OCI-LY3 (cell line): ENCODE data around the gene DKK3.

Source experiments
- H2AFZ ChIP-seq: fragments of 200-600, 300-600 bp; shearing (Covaris generic); 2 replicates; pipeline ENCODE4 v1.6.0; 2014; ENCODE audit warnings: antibody characterized with exemption, low read depth, low read length
- H3K27ac ChIP-seq: fragments of 200-600, 300-600 bp; sonication (generic); 2 replicates; pipeline ENCODE4 v1.5.1; 2014; ENCODE audit warnings: mild to moderate bottlenecking, low read length, moderate library complexity, mixed read lengths
- H3K27me3 ChIP-seq: fragments of 200-600, 300-600 bp; sonication (generic); 2 replicates; pipeline ENCODE4 v1.6.1; 2014; ENCODE audit warnings: low read depth, low read length, mixed read lengths
- H3K36me3 ChIP-seq: fragments of 200-600, 300-600 bp; sonication (generic); replicated peaks from 2 replicates; pipeline ENCODE3; 2014; ENCODE audit warnings: low read depth, low read length, mixed read lengths
- H3K4me1 ChIP-seq: fragments of 300-600, 200-600 bp; sonication (generic); 2 replicates; pipeline ENCODE4 v1.6.1; 2014; ENCODE audit warnings: low read length, mixed read lengths
- H3K4me2 ChIP-seq: fragments of 200-600, 300-600 bp; sonication (generic); 2 replicates; pipeline ENCODE4 v1.6.1; 2014; ENCODE audit warnings: low read length, mixed read lengths
- H3K4me3 ChIP-seq: fragments of 300-600, 200-600 bp; sonication (generic); 2 replicates; pipeline ENCODE4 v1.5.1; 2014; ENCODE audit warnings: antibody characterized with exemption, mild to moderate bottlenecking, low read length, moderate library complexity
- H3K79me2 ChIP-seq: fragments of 300-600, 200-600 bp; shearing (Covaris generic); 2 replicates; pipeline ENCODE4 v1.6.1; 2014; ENCODE audit warnings: mild to moderate bottlenecking, low read length, mixed read lengths
- H3K9ac ChIP-seq: fragments of 300-600, 200-600 bp; shearing (Covaris generic); 2 replicates; pipeline ENCODE4 v1.6.0; 2014; ENCODE audit warnings: mild to moderate bottlenecking, low read length, moderate library complexity
- H3K9me3 ChIP-seq: fragments of 200-600, 300-600 bp; shearing (Covaris generic); 2 replicates; pipeline ENCODE4 v1.6.1; 2014; ENCODE audit warnings: low read length, mixed read lengths; ENCODE audit not compliant: insufficient read depth
- H4K20me1 ChIP-seq: fragments of 200-600, 300-600 bp; sonication (generic); 2 replicates; pipeline ENCODE4 v1.6.1; 2016; ENCODE audit warnings: low read length, mixed read lengths; ENCODE audit not compliant: insufficient read depth
- CTCF ChIP-seq: fragments of 200-600, 300-600 bp; sonication (generic); IDR thresholded peaks from 2 replicates; pipeline ENCODE4 v1.5.1; 2014; ENCODE audit warnings: antibody characterized with exemption, low read length, low read depth
- EZH2phosphoT487 ChIP-seq: fragments of 200-600 bp; shearing (Covaris generic); IDR thresholded peaks from 2 replicates; pipeline ENCODE4 v1.6.1; 2018; ENCODE audit warnings: antibody characterized with exemption, mixed run types, low read depth

Gene DKK3

GRCh38 chr11:11969380-11970215 is 38.8 kb downstream of the DKK3 start:
- no peak overlapping the region for H3K9ac ChIP-seq
- H3K27ac ChIP-seq: no peak overlapping the region
- H3K27me3 ChIP-seq: no peaks in the 10 kb centered on the region

DNA sequence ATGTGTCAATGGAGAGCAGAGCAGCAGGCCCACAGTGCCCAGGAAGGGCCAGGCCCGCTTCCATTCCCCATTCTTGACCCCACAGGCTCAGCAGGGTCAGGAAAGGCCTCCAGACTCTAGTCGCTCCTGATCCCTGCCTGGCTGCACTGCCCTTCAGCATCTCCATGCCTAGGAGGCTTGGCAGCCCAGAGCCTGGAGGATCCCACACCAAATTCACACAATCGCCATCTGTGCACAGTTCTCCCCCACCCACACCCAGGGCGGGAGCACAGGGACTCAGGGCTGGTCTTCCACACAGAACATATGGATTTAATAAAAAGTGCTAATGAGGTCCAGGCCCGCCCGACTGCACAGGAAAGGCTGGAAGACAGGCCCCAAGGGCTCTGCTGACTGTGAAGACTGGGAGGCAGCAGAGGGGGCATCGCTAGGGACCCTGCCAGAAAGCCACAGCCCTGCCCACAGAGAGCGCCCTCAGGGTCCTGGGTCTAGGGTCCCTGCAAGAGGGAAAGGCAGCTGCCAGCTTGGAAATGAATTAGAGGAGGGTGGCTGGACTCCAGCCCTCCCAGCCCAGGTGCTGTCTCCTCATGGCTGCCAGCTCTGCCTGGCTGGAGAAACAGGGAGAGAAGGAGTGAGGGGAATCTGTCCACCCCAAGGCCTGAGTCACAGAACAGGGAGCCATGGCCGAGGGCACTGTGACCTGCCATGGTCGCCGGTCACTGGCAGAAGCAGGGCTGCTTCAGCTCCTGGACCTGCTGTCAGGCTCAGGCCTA is 39.7 kb downstream of the DKK3 start:
- no peak overlapping the region for H3K27ac ChIP-seq
- H3K79me2 ChIP-seq: no peaks in the 10 kb centered on the region
- no peaks in the 10 kb centered on the region for H3K9me3 ChIP-seq
- no peaks in the 10 kb centered on the region for H3K27me3 ChIP-seq
- no peak overlapping the region for H3K4me3 ChIP-seq
- no peaks in the 10 kb centered on the region for H3K36me3 ChIP-seq
- no peak overlapping the region for H3K4me2 ChIP-seq
- H4K20me1 ChIP-seq: no peaks in the 10 kb centered on the region
- no peak overlapping the region for H2AFZ ChIP-seq
- H3K9ac ChIP-seq: no peak overlapping the region
- no peak for TF ChIP-seq CTCF
- TF ChIP-seq EZH2phosphoT487: no peak
- H3K4me1 ChIP-seq: no peaks in the 10 kb centered on the region

More at GRCh38 chr11:11969380-11970215, 38.8 kb downstream of the DKK3 start:
- H3K4me2 ChIP-seq: no peak overlapping the region
- no peaks in the 10 kb centered on the region for H3K79me2 ChIP-seq
- TF ChIP-seq EZH2phosphoT487: no peak
- no peak for TF ChIP-seq CTCF
- no peaks in the 10 kb centered on the region for H3K9me3 ChIP-seq
- no peaks in the 10 kb centered on the region for H4K20me1 ChIP-seq
- H3K36me3 ChIP-seq: no peaks in the 10 kb centered on the region
- no peak overlapping the region for H2AFZ ChIP-seq
- H3K4me3 ChIP-seq: no peak overlapping the region
- no peaks in the 10 kb centered on the region for H3K4me1 ChIP-seq

DNA sequence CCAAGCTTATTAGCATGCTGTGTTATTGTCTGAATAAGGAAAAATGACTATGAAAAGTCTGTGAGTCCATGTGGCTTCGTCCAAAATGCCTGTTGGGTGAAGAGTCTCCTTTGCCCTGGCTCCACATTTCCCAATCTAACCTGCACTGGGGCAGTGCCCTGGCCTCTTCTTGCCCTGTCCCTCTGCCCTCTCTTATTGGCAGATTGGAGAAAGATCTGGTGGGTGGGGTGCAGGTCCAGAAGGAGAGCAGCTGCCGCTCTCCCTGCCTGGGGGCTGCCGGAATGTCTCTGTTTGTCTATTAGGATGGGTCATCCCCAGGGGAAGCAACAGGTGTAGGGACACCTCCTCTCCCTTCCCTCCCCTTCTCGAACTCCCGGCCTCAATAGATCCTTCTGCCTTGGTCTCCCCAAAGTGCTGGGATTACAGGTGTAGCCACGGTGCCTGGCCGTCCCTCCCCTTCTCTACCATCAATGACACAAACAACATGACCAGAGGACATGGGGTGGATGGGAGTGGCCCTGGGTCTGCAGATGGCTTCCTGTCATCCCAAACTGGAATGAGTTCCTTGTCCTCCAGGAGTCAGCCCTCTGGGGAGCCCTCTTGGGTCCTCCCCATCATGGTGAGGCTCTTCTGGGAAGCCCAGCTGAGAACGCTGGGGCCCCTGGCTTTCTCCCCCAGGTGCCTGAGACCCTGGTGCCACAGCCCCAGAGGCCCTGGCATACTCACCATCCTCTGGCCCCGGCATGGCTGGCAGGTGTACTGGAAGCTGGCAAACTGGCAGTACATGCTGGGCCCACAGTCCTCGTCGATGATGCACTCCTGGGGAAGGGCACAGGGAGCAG is 40.5 kb downstream of the DKK3 start:
- TF ChIP-seq CTCF: no peak
- TF ChIP-seq EZH2phosphoT487: no peak
- no peak overlapping the region for H3K27ac ChIP-seq
- no peaks in the 10 kb centered on the region for H3K9me3 ChIP-seq
- no peaks in the 10 kb centered on the region for H3K36me3 ChIP-seq
- no peaks in the 10 kb centered on the region for H3K4me1 ChIP-seq
- H3K9ac ChIP-seq: no peak overlapping the region
- H3K27me3 ChIP-seq: no peaks in the 10 kb centered on the region
- H3K4me3 ChIP-seq: no peak overlapping the region
- H3K4me2 ChIP-seq: no peak overlapping the region
- no peaks in the 10 kb centered on the region for H4K20me1 ChIP-seq
- no peak overlapping the region for H2AFZ ChIP-seq
- no peaks in the 10 kb centered on the region for H3K79me2 ChIP-seq
